ENCODE measurements around the gene EIF4G1.
"Not testable (repeated sequence)": the region's sequence is repeated elsewhere in the genome, so short reads cannot be mapped to it uniquely, and the experiment has no call there.

Gene EIF4G1

DNA sequence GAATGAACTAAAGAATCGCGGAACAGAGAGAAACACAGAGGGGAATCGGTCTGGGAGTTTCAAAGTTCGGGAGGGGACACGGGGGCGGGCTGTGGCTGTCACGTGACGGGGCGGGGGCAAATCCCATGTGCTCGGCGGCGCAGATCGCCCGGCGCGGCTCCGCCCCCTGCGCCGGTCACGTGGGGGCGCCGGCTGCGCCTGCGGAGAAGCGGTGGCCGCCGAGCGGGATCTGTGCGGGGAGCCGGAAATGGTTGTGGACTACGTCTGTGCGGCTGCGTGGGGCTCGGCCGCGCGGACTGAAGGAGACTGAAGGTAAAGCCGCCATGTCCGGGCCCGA, at the start of gene EIF4G1:
TSS of gene EIF4G1 (plus strand) at position 244 of the 337 bp plus-strand sequence. CDS start 1,191 bp downstream, outside the sequence.
- DNase-seq (ENCODE audit: low read depth, low spot score): peak; percentile 86

DNA sequence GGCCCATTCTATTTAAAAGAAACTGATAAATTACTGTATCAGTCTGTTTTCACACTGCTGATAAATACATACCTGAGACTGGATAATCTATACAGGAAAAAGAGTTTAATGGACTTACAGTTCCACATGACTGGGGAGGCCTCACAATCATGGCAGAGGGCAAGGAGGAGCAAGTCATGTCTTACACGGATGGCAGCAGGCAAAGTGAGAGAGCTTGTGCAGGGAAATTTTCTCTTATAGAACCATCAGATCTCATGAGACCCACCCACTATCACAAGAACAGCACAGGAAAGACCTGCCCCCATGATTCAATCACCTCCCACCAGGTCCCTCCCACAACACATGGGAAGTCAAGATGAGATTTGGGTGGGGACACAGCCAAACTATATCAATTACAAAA, 47.2 kb upstream of the EIF4G1 start:
- not testable (repeated sequence) for DNase-seq (ENCODE audit: low read depth, low spot score)

DNA sequence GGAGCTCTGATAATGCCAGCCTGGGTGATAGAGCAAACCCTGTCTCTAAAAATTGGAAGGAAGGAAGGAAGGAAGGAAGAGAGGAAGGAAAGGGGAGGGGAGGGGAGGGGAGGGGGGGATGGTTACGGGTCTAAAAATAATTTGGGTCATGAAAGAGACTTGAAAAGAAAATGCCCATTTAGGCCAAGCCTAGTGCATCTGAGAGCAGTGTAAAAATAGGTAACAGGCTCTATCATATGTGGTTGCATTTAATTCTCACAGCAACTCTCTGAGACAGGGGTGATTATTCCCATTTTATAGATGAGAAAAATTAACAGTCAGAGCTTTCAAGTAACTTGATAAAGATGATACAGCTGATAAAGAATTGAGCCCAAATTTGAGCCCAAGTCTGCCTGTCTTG, 42.1 kb upstream of the EIF4G1 start:
- DNase-seq (ENCODE audit: low read depth, low spot score): no peak

DNA sequence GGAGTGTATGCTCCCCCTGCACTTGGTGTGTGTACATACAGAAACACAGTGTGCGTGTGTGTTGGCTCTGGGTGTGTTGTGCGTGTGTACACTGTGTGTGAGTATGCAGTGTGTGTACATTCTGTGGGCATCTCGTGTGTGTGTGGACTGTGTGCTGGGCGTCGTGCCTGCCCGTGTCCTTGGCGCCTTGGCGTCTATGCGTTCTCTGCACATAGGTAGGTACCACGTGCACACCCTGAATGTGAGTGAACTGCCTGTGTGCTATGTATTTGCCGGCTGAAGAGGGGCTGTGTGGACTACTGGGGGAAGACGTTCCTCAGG, 39.1 kb upstream of the EIF4G1 start:
- DNase-seq (ENCODE audit: low read depth, low spot score): no peak

DNA sequence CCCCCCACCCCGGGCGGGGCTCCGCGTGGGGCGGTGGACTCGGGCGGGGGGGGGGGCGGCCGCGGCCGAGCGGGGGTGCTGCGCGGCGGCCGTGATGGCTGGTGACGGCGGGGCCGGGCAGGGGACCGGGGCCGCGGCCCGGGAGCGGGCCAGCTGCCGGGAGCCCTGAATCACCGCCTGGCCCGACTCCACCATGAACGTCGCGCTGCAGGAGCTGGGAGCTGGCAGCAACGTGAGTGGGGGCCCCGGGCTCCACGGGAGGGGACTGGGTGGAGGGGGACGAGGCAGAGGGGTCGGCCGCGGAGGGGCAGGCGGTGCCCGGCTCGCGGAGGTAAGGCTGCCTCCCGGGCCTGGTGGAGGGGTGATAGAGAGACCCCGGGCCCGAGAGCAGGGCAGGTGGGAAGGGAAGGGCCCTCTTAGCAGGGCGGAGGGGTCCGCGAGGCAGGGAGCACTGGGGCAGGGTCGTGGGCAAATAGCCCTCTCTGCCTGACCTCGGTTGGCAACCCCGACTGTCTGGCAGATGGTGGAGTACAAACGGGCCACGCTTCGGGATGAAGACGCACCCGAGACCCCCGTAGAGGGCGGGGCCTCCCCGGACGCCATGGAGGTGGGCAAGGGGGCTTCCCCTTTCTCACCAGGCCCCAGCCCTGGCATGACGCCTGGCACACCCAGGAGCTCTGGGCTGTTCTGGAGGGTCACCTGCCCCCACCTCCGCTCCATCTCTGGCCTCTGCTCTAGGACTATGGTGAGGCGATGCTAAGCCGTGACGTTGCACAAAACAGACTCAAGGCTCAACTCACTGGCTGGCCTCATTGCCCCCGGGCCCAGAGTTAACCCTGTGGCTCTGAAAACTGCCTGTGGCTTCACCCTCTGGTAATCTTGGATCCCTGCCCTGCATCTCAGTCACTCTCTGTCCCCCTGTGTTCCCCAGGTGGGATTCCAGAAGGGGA, 38.2 kb upstream of the EIF4G1 start, which contains the start of gene ECE2:
TSS of gene ECE2 (plus strand) at position 62 of the 950 bp plus-strand sequence. CDS start at position 194, 132 bp downstream.
- DNase-seq (ENCODE audit: low read depth, low spot score): no peak

GRCh38 chr3:184277366-184277765, 37.0 kb upstream of the EIF4G1 start:
- DNase-seq (ENCODE audit: low read depth, low spot score): no peak

DNA sequence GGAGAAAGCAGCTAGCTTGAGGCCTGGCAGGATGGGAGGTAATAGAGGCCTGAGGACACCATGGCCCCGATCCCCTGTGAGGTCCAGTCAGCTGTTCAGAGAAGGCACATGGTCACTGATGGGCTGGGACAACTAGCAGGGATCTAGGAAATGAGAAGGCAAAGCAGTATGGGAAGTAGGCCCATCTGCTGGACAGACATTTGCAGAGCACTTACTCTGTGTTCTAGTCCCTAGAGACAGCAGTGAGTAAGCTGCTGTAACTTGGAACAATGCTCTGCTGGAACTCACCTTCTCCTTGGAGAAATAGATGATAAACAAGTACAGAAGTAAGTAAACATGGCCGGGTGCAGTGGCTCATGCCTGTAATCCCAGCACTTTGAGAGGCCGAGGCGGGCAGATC, 31.5 kb upstream of the EIF4G1 start:
- DNase-seq (ENCODE audit: low read depth, low spot score): no peak

DNA sequence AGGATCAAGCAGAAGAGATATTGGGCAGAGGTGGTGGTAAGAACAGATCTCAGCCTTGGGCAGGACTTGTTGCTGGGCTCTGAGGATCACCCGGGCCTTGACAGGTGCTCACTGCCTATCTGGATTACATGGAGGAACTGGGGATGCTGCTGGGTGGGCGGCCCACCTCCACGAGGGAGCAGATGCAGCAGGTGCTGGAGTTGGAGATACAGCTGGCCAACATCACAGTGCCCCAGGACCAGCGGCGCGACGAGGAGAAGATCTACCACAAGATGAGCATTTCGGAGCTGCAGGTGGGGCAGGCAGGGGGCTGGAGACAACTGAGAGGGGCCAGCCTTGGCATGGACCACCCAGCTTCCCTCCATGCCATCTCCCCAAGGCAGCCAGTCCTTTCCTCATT, 30.7 kb upstream of the EIF4G1 start:
- no peak for DNase-seq (ENCODE audit: low read depth, low spot score)

- DNase-seq (ENCODE audit: low read depth, low spot score): no peak
These were observed 29.7 kb upstream of the EIF4G1 start for GRCh38 chr3:184284696-184285095.

DNA sequence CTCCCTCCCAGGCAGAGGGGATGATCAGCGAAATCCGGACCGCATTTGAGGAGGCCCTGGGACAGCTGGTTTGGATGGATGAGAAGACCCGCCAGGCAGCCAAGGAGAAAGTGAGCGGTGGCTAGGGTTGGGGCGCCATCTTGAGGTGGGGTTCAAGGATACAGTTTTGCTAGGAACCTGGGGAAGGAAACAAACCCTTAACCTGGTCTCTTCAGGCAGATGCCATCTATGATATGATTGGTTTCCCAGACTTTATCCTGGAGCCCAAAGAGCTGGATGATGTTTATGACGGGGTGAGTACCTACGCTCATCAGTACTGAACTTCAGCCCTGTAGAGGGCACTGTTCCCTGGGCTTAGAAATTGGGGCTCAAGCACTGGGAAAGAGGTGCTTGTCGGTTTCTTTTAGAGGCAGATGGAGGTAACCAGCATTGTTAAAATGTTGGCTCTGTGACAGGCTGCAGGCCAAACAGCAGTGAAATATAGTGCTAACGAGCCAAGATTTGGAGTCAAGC, 24.9 kb upstream of the EIF4G1 start:
- DNase-seq (ENCODE audit: low read depth, low spot score): peak; percentile 52

DNA sequence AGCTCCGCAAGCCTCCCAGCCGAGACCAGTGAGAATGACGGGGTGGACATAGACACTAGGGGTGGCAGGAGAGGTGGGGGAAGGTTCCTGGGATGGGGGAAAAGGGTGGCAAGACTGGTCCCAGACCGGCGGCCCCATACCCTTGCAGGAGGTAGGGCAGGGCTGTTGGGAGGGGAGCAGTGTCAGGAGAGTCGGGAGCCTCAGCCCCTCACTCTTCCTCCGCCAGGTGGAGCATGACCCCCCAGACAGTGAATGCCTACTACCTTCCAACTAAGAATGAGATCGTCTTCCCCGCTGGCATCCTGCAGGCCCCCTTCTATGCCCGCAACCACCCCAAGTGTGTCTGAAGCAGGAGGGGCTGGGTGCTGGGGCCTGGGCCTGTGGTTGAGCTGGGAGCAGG, 24.1 kb upstream of the EIF4G1 start:
- DNase-seq (ENCODE audit: low read depth, low spot score): no peak

GRCh38 chr3:184291044-184291737, 23.2 kb upstream of the EIF4G1 start:
- no peak for DNase-seq (ENCODE audit: low read depth, low spot score)

DNA sequence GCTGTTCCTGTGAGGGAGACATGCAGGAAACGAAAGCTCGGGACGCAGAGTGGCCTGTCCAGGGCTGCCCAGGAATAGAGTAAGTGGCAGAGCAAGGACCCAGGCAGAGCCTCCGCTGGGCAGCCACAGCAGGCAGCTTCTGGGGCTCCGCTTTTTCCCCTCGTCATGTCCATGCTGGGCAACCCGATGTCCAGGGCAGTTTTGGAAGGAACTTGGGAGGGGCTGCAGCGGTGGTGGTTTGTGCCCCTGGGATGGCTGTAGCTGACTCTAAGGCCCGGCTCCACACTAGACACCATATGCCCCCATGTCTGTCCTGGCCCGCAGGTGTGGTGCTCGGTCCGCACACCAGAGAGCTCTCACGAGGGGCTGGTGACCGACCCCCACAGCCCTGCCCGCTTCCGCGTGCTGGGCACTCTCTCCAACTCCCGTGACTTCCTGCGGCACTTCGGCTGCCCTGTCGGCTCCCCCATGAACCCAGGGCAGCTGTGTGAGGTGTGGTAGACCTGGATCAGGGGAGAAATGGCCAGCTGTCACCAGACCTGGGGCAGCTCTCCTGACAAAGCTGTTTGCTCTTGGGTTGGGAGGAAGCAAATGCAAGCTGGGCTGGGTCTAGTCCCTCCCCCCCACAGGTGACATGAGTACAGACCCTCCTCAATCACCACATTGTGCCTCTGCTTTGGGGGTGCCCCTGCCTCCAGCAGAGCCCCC, 22.5 kb upstream of the EIF4G1 start:
- DNase-seq (ENCODE audit: low read depth, low spot score): no peak

DNA sequence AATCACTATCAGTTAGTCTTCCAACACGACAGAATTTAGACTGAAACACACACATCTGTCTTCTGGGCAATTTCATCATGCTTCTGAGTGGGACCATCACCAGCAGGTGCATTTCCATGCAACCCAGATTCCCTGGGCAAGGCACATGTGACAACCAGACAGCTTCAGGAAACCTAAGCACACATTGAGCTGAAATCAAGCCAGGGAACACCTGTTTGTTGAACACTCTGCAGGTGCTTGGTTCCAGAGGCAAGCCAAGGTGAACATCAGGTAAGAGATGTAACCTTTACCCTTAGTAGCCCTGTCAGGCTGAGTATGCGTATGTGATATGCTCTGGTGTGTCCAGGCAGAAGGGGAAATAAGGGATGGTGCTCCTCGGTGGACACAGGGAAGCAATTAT, 18.6 kb upstream of the EIF4G1 start:
- DNase-seq (ENCODE audit: low read depth, low spot score): no peak

- DNase-seq (ENCODE audit: low read depth, low spot score): no peak
These were observed 17.8 kb upstream of the EIF4G1 start for GRCh38 chr3:184296616-184297015.

DNA sequence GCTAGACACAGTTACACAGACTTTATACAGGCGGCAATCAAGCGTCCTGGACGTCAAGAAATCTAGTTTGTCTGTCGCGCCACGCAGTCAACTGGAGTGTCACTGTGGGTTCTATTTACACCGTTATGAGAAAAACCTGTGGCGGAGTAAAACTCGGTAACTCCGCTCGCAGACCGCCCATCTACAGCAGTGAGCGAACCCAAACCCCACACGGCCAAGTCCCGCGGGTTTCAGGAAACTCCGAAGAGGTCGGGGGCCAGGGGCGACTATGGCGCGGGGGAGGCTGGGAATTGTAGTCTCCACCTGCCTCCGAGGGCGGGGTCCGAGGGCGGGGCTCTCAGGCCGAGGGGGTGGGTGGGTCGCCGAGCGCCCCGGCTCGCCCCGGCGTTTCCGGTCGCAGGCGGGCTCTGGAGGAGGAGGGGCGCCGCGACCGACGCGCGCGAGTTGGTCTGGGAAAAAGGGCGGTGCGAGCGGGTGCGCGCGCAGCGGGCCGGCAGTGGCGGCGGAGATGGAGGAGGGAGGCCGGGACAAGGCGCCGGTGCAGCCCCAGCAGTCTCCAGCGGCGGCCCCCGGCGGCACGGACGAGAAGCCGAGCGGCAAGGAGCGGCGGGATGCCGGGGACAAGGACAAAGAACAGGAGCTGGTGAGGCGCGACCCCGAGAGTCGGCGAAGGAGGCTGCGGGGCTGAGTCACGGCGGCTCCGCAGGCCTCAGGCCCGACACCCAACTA, 15.5 kb upstream of the EIF4G1 start, which contains the start of gene PSMD2:
TSS of gene PSMD2 (plus strand) at position 483 of the 729 bp plus-strand sequence. CDS start at position 509, 26 bp downstream.
- DNase-seq (ENCODE audit: low read depth, low spot score): peak; percentile 97

- no peak for DNase-seq (ENCODE audit: low read depth, low spot score)
These were observed 14.7 kb upstream of the EIF4G1 start for GRCh38 chr3:184299488-184300377.

DNA sequence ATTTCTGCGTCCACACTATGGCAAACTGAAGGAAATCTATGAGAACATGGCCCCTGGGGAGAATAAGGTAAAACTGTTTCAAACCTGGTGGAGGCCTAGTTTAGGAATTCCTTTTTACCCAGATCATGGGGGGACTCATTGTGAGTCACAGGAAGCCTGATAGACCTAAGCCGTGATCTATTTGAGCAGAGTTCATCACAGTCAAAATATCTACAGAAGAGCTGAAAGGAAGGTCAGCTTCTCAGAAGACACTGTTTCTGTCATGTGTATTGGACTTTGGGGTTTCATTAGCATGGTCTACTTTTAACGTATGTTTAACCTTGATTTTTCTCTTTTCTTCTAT, 14.1 kb upstream of the EIF4G1 start:
- no peak for DNase-seq (ENCODE audit: low read depth, low spot score)

DNA sequence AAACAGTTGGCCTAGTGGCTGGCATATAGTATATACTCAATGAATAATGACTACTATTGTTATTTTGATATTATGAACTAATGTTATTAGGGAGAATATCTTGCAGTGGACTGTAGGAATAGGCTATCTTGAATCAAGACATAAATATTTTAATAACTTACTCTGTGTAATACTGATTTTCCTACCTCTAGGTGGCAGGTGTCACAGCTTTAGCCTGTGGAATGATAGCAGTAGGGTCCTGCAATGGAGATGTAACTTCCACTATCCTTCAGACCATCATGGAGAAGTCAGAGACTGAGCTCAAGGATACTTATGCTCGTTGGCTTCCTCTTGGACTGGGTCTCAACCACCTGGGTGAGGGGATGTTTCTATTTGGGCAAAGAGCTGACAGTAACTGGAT, 8.8 kb upstream of the EIF4G1 start:
- DNase-seq (ENCODE audit: low read depth, low spot score): no peak

GRCh38 chr3:184306341-184306972, 7.9 kb upstream of the EIF4G1 start:
- DNase-seq (ENCODE audit: low read depth, low spot score): no peak

Measured in activated naive CD8-positive, alpha-beta T cell treated with anti-CD3 and anti-CD28 coated beads, Interleukin-2, amount 50 U/mL, for 16 hours (primary cell).